DMS153 (cell line): ENCODE measurements around the gene CD7.
A peak's percentile ranks its signal among the peaks of the same experiment; 100 is the strongest.

Source experiments
- DNase-seq: peaks from one replicate; lab custom pipeline; 2025; lab: John Stamatoyannopoulos, UW

Gene CD7

GRCh38 chr17:82298538-82299421 is 18.6 kb downstream of the CD7 start:
- no peak for DNase-seq

DNA sequence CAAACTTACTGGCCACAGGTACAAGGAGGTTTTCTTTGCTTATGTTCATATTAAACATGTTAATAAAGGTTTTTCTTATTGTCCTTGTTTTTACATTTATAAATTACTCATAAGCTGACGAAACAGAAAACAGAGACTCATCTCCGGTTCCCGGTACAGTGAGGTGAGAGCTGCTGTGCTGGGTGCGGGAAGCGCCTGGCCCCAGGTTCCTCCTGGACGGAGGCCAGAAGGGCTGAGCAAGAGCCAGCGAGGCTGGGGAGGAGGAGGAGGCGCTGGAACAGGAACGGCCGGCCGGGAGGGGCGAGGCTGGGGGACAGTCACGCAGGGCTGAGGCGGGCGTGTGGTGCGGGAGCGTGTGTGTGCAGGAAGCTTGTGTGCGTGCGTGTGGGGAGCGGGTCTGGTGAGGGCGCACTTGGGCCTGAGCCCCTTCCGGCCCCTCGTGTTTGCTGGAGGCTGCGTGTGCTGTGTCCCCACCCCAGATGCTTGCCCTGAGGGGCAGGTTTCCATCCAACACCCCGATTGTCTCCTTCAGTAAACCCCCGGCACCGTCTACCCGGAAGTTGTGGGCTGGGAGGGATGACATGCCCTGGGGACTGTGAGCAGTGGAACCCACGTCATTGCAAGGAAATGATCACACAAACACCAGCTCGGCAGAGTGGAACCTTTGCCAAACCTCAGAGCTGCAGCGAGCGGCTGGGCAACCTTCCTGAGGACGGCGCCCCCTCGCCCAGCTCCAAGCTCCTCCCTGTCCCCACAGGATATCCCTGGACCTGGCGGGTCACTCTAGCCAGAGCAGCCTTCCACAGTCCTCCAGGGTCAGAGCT is 19.5 kb downstream of the CD7 start:
- peak; percentile 87 for DNase-seq

DNA sequence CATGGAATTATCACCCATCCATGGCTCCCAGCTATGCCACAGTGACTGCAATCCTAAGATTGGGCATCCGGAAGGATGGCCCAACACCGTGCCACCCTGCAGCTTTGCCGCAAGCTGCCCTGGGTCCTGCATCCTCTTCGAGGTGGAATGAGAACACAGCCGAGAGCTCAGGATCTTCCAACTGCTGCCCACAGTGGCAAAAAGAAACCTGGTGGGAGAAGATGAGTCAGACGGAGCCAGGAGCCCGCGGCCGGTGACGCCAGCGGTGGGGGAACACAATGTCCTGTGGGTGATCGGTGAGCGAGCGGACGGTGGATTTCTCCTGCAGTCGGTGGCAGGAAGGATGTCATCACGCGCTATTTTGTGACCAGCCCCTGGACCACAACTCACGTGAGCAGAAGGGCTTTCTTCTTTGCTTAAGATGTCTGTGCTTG is 20.1 kb downstream of the CD7 start:
- DNase-seq = no peak

GRCh38 chr17:82296511-82297279 is 20.7 kb downstream of the CD7 start:
- DNase-seq = peak; percentile 28

DNA sequence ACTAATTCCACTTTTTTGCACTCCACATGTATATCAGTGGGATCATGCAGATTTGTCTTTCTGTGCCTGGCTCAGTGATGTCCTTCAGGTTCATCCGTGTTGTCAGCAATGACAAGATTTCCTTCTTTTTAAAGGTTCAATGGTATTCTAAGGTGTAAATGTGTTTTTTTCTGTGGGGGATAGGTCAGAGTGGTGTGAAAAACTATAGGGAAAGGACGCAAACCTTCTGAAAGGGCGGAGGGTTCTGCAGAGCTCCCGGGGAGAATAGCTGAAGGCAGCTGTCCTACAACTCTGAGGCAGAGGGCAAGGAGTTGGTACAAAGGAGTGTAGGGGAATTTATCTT is 22.0 kb downstream of the CD7 start:
- DNase-seq = no peak

GRCh38 chr17:82294064-82294773 is 23.2 kb downstream of the CD7 start:
- DNase-seq = no peak

DNA sequence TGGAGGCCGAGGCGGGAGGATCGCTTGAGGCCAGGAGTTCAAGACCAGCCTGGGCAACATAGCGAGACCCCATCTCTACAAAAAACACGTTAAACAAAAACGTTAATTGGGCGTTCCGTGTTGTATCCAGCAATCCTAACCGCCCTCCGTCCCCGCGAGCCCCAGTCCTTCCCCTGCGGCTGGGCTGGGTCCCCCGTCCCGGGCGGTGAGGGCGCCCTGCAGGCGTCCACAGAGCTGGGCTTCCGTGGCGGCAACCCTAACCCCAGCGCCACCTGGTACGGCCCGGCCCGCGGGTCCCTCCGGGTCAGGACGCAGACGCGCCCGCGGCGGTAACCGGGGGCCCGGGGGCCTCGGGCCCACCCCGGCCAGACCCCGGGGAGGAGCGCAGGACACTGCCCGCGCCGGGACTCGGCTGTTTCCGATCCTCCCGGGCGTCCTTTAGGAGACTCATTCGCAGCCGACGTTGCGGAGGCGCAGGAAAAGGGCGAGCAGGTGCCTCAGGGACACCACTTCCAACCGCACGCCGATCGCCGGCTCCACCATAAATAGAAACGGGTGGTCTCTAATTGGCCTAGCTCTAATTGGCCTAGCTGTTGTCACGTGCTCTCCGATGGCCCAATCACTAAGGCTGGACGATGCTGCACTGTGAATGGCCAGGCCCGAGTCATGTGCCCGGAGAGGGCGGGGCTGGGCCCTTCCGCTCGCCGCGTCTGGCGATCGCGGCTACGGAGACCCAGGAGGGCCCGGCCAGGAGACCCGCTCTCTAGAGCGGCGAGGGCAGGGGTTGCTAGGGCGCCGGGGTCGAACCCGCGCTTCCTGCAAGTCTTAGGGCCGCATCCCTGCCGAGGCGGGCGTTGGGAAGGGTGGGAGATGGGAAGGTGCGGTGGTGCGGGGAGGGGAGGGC is 24.9 kb downstream of the CD7 start:
- DNase-seq = peak; percentile 99

DNA sequence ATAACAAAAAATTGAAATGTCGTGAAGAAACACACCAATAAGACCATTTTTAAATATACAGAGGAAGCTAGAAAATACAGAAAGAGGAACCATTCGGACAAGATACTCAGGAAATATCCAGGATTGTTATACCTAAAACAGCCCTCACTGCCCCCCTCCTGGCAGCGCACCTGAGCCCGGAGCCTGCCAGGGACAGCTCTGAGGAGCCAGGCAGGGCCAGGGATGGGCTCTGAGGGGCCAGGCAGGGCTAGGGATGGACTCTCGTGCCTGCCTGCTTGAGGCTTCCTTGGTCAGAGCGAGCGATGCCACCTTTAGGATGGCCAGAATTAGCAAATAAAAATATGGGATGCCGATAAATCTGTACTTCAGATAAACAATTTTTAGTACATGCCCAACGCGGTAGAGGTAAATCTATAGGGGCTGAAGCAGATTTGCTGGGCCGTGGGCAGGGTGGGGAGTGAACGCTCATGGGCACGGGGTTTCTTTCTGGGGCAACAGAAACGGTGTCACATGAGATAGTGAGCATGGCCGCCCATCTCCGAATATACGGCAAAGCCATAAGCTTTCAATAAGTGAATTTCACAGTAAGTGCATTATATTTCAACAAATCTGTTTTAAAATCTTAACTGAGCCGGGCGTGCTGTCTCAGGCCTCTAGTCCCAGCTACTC is 25.7 kb downstream of the CD7 start:
- DNase-seq = no peak

DNA sequence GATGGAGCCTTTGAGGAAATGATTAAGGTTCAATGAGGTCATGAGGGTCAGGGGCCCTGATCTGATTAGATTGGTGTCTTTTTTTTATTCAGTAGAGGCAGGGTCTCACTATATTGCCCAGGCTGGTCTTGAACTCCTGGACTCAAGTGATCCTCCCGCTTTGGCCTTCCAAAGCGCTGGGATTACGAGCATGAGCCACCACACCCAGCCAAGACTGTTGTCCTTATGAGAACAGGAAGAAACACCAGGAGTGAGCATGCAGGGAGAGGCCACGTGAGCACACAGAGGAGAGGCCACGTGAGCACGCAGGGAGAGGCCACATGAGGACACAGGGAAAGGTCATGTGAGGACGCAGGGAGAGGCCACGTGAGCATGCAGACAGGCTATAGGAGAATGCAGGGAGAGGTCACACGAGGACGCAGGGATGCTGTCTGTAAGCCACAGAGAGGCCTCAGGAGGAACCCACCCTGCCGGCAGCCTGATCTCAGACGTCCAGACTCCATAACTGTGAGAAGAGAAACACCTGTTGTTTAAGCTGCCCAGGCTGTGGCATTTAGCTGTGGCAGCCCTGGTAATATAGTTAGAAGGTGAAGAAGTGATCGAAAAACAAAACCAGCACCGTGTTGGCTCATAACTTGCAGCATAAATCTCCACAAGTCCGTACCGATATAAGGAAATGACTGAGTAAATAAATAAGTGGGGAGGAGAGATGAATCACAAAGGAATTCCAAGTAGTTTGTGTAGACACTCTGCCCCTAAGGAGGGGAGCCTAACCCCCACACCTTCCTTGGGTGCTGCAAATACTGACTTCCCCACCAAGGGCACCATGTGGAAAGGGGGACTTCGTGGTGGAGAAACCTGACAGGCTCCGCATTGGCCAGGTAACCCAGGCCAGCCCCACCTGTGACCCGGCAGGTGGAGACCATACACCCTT is 29.3 kb downstream of the CD7 start:
- DNase-seq = peak; percentile 99

GRCh38 chr17:82287013-82287867 is 30.2 kb downstream of the CD7 start:
- peak; percentile 33 for DNase-seq

DNA sequence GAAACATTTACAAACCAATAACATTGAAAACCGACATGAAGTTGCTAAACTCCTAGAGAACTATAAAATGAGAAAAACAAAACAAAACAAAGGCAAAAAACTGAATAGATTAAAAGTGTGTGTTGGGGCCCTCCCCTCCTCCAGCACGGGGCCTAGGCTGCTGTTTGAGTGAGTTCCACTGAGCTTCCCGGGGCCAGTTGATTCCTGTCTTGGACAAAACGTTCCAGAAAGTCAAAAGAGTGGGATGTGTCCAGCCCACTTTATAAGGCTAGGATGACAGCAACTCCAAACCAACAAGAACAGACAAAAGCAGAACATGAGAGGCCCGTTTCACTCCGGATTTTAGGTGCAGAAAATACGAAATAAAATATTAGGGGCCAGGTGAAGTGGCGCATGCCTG is 32.3 kb downstream of the CD7 start:
- DNase-seq = no peak

- DNase-seq = peak; percentile 64
Measured at GRCh38 chr17:82283208-82283749, 34.1 kb downstream of the CD7 start.

- no peak for DNase-seq
Measured at GRCh38 chr17:82282239-82283207, 34.9 kb downstream of the CD7 start.

DNA sequence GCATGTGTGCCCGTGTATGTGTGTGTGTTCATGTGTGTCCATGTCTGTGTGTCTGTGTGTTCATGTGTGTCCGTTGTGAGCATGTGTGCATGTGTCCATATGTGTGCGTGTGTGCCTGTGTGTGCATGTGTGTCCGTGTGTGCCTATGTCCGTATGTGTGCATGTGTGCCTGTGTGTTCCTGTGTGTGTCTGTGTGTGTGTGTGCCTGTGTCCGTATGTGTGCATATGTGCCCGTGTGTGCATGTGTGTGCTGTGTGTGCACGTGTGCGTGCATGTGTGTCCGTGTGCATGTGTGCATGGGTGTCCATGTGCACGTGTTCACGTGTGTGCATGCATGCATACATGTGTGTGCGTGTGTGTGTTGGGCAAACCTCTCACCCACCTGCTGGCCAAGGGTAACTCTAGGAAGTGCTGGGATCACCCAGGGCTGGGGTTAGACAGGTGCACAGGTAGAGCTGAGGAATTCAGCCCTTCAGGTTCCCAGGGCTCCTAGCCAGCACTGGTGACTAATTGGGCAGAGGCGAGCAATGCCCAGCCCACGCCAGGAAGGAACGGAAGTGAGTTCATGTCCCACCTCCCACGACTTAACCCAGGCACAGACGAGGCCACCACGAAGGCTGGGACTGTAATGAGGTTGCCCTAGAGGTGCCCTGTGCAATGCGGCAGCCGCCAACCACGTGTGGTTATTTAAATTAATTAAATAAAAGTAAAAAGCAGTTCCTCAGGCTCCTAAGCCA is 35.7 kb downstream of the CD7 start:
- no peak for DNase-seq

DNA sequence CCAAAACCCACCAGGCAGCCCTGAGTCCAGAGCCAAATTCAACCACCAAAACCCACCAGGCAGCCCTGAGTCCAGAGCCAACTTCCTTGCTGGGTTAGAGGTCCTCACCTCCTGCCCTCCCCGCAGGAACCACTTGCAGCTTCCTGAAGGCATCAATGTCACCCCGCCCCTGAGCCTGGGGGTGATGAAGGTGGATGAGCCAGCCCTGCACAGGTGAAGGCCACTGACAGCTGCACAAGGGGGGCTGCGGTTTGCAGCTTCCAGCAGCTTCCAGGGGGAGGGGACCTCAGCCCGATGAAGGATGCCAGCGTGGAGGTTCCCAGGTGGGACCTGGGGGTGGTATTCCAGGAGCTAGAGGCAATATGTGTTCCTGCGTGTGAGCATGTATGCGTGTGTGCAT is 36.3 kb downstream of the CD7 start:
- no peak for DNase-seq

GRCh38 chr17:82280537-82280936 is 36.9 kb downstream of the CD7 start:
- DNase-seq = no peak
